GM12878 (cell line): ENCODE measurements around the gene GRIK2. TPM values are rescaled to one million over a fixed set of nuclear protein-coding genes. Genes with fewer than 3 reads are reported as not detected.

Experiments used
- ATAC-seq: fragments of 200-7000 bp; cut with Tn5 transposase; 3 replicates; pipeline ENCODE4 v1.9.1; 2020; ENCODE audit warnings: mild to moderate bottlenecking, moderate library complexity
- BruUV-seq: library from RNA; stranded (reverse); fragments of 400-500 nt; replicated peaks from 2 replicates; lab custom pipeline; 2021; lab: Mats Ljungman, UMichigan
- CTCF ChIA-PET: fragments of 300-600 bp; sonication (Branson Sonifier 250); formaldehyde crosslinking; extraction: SDS; loops from one replicate; lab custom pipeline; 2021; ENCODE audit warnings: inconsistent platforms; lab: Yijun Ruan, JAX
- POLR2A ChIA-PET: fragments of 350-600 bp; formaldehyde crosslinking; extraction: SDS; loops from one replicate; lab custom pipeline; 2021; ENCODE audit warnings: inconsistent platforms; lab: Charles Lee
- RAD21 ChIA-PET: fragments of 300-600 bp; sonication (Branson Sonifier 250); formaldehyde crosslinking; loops from one replicate; lab custom pipeline; 2023; ENCODE audit warnings: antibody characterized with exemption; ENCODE audit not compliant: unreplicated experiment; lab: Charles Lee
- SMC1A ChIA-PET: fragments of 300-600 bp; sonication (Branson Sonifier 250); formaldehyde crosslinking; loops from one replicate; lab custom pipeline; 2023; ENCODE audit not compliant: unreplicated experiment, uncharacterized antibody; lab: Charles Lee
- DNase-seq: peaks from one replicate; pipeline ENCODE4 v3.0.0-alpha.2; 2011; ENCODE audit warnings: low read depth, low spot score
- FAIRE-seq: peaks from 3 replicates; lab custom pipeline; 2011; peaks lifted over from hg19 to GRCh38; lab: Jason Lieb, UNC
- H2AFZ ChIP-seq: 2 replicates; pipeline ENCODE4 v1.6.0; 2011; ENCODE audit warnings: low read depth, low read length, control low read depth; ENCODE audit not compliant: control insufficient read depth
- H3K27ac ChIP-seq: 2 replicates; pipeline ENCODE4 v1.5.1; 2011; ENCODE audit warnings: control low read depth; ENCODE audit not compliant: control insufficient read depth, insufficient read depth
- H3K27me3 ChIP-seq, 2 experiments: replicated peaks in 1 of 2; 2 replicates each; pipeline versions ENCODE4 v1.6.0 to v1.6.1; 2011; ENCODE audit warnings: low read length in 1 of 2; ENCODE audit not compliant: control insufficient read depth in 2 of 2, insufficient read depth in 2 of 2
- H3K36me3 ChIP-seq, 2 experiments: 2 replicates each; pipeline ENCODE4 v1.5.1; 2011; ENCODE audit warnings: low read length in 1 of 2; ENCODE audit not compliant: control insufficient read depth in 2 of 2, insufficient read depth in 2 of 2
- H3K4me1 ChIP-seq: 2 replicates; pipeline ENCODE4 v1.6.1; 2011; ENCODE audit warnings: mild to moderate bottlenecking, low read length, moderate library complexity, mixed read lengths; ENCODE audit not compliant: control insufficient read depth, insufficient read depth
- H3K4me2 ChIP-seq: 2 replicates; pipeline ENCODE4 v1.6.0; 2011; ENCODE audit warnings: control low read depth; ENCODE audit not compliant: control insufficient read depth, insufficient read depth
- H3K4me3 ChIP-seq: fragments of 200-600 bp; sonication (generic); 2 replicates; pipeline ENCODE4 v1.5.1; 2016
- H3K79me2 ChIP-seq: 2 replicates; pipeline ENCODE4 v1.6.0; 2011; ENCODE audit warnings: low read length; ENCODE audit not compliant: control insufficient read depth, insufficient read depth
- H3K9ac ChIP-seq: 2 replicates; pipeline ENCODE4 v1.8.0; 2011; ENCODE audit warnings: low read length, control low read depth, mixed read lengths; ENCODE audit not compliant: control insufficient read depth, insufficient read depth
- H3K9me3 ChIP-seq: replicated peaks from 3 replicates; pipeline ENCODE4 v1.5.1; 2011; ENCODE audit warnings: mild to moderate bottlenecking, low read length; ENCODE audit not compliant: control insufficient read depth, insufficient read depth
- H4K20me1 ChIP-seq: 2 replicates; pipeline ENCODE4 v1.6.0; 2011; ENCODE audit not compliant: control insufficient read depth, insufficient read depth
- ASH2L ChIP-seq: fragments of 300-600, 200-600 bp; sonication (generic); IDR thresholded peaks from 2 replicates; pipeline ENCODE4 v1.6.1; 2017; ENCODE audit warnings: low read depth, mild to moderate bottlenecking, borderline replicate concordance
- ATF3 ChIP-seq: IDR thresholded peaks from 2 replicates; pipeline ENCODE4 v1.6.1; 2011; ENCODE audit warnings: low read depth, mild to moderate bottlenecking, low read length, moderate library complexity, borderline replicate concordance; ENCODE audit errors: extremely low read depth
- CREM ChIP-seq: IDR thresholded peaks from 2 replicates; pipeline ENCODE4 v1.6.1; 2014; ENCODE audit warnings: antibody characterized with exemption, low read depth
- HDAC2 ChIP-seq: fragments of 200-600 bp; sonication (generic); IDR thresholded peaks from 2 replicates; pipeline ENCODE4 v1.6.1; 2017
- HDAC6 ChIP-seq: fragments of 200-600 bp; sonication (generic); IDR thresholded peaks from one replicate; pipeline ENCODE4 v1.8.0; 2017; ENCODE audit warnings: antibody characterized with exemption; ENCODE audit not compliant: unreplicated experiment
- KDM1A ChIP-seq: fragments of 200-600 bp; sonication (generic); IDR thresholded peaks from 2 replicates; pipeline ENCODE4 v1.6.1; 2016; ENCODE audit warnings: borderline replicate concordance
- MTA2 ChIP-seq: fragments of 450-650 bp; IDR thresholded peaks from 2 replicates; pipeline ENCODE4 v1.6.1; 2016; ENCODE audit warnings: low read depth, mild to moderate bottlenecking, moderate library complexity
- POLR2AphosphoS2 ChIP-seq: IDR thresholded peaks from 2 replicates; pipeline ENCODE4 v1.6.1; 2011; ENCODE audit warnings: low read depth, mild to moderate bottlenecking, low read length, improper control_type of control experiment, moderate library complexity
- POU2F2 ChIP-seq: IDR thresholded peaks from 3 replicates; pipeline ENCODE4 v1.6.1; 2011; ENCODE audit warnings: low read depth, mild to moderate bottlenecking, low read length, borderline replicate concordance
- REST ChIP-seq: IDR thresholded peaks from 2 replicates; pipeline ENCODE4 v1.6.1; 2012; ENCODE audit warnings: mild to moderate bottlenecking, low read depth, low read length
- SMAD5 ChIP-seq: IDR thresholded peaks from 2 replicates; pipeline ENCODE4 v1.6.1; 2016; ENCODE audit warnings: antibody characterized with exemption, low read depth
- SMC3 ChIP-seq: IDR thresholded peaks from 2 replicates; pipeline ENCODE4 v1.6.1; 2011; ENCODE audit warnings: low read length, improper control_type of control experiment, borderline replicate concordance
- SRF ChIP-seq, 2 experiments: IDR thresholded peaks; 2 replicates each; pipeline ENCODE4 v1.6.1; 2011; ENCODE audit warnings: low read depth in 2 of 2, low read length in 2 of 2, mild to moderate bottlenecking in 1 of 2, moderate library complexity in 1 of 2
- TCF12 ChIP-seq: IDR thresholded peaks from 2 replicates; pipeline ENCODE4 v1.6.1; 2011; ENCODE audit warnings: low read depth, mild to moderate bottlenecking, low read length
- TCF3 ChIP-seq: IDR thresholded peaks from 2 replicates; pipeline ENCODE4 v1.6.1; 2012; ENCODE audit warnings: low read depth, mild to moderate bottlenecking, low read length, borderline replicate concordance; ENCODE audit not compliant: insufficient read depth
- TCF7 ChIP-seq: IDR thresholded peaks from 2 replicates; pipeline ENCODE4 v1.6.1; 2014; ENCODE audit warnings: antibody characterized with exemption, borderline replicate concordance
- WGBS: methylation state at CpG from one replicate; pipeline ENCODE4 v1.1.6; 2016; ENCODE audit warnings: low lambda C conversion rate; ENCODE audit not compliant: insufficient replicate concordance, insufficient coverage; ENCODE audit errors: missing lambda C conversion rate; 5-methylcytosine and 5-hydroxymethylcytosine counted together
- in situ Hi-C: fragments of 300-500 bp; cut with MboI; formaldehyde crosslinking; loops from 9 replicates; pipeline ENCODE4 v1.14.3; 2018; ENCODE audit warnings: mixed read lengths
- intact Hi-C: fragments of 100-400 bp; cut with micrococcal nuclease; formaldehyde crosslinking; loops from one replicate; pipeline ENCODE4 v1.14.2; 2022; ENCODE audit not compliant: unreplicated experiment
- polyA plus RNA-seq, 11 experiments: library from polyadenylated mRNA; depleted of rRNA in 4 of 11; unstranded in 6 of 11; stranded (reverse) in 5 of 11; fragments of >200 nt; fragmentation: Nextera tagmentation in 4 of 11; fragmentation: Illumina TruSeq in 1 of 11; extraction: Ambion mirVana in 4 of 11; extraction: Trizol in 1 of 11; gene quantifications; 1 replicate in 1 of 11; 2 replicates in 10 of 11; pipeline versions ENCODE4 v1.2.1 to v1.2.3, GENCODE V29; 2011 to 2016; ENCODE audit warnings: inconsistent platforms in 2 of 11, missing spikeins in 2 of 11, low read depth in 1 of 11
- total RNA-seq, 4 experiments: library from RNA; depleted of rRNA in 3 of 4; stranded (reverse); fragments of >200 nt in 3 of 4; fragmentation: Illumina TruSeq in 1 of 4; extraction: Trizol in 1 of 4; gene quantifications; 2 replicates each; pipeline versions ENCODE4 v1.2.1 to v1.2.3, GENCODE V29; 2013 to 2021

The GRIK2 gene
- total and polyA plus RNA-seq, 10 of the 15 experiments (the other 5 are each of a cell fraction or from before 2014, with no cell fraction given), result not detected

- Histone ChIP-seq H3K27me3 (no peaks in the 10 kb centered on the region), H2AFZ (no peak overlapping the region), H3K9me3 (no peaks in the 10 kb centered on the region), H3K27ac (no peak overlapping the region)
- no TSS peak for BruUV-seq
- intact Hi-C loops, result no loop called here
- no peak for TF ChIP-seq ASH2L
- TF ChIP-seq, all 136 proteins: peak for 0
- Histone ChIP-seq H3K9ac (no peak overlapping the region), H3K4me3 (no peak overlapping the region), H4K20me1 (no peaks in the 10 kb centered on the region), H3K36me3 (no peaks in the 10 kb centered on the region), H3K4me2 (no peak overlapping the region), H3K4me1 (no peaks in the 10 kb centered on the region), H3K79me2 (no peaks in the 10 kb centered on the region)
- ChIA-PET RAD21 (no interaction called here), CTCF (interaction anchor here (0.7 kb wide), 1 partner anchor 1508 kb away, joined by 3 read pairs; no protein-coding TSS in a partner anchor), POLR2A (no interaction called here), SMC1A (interaction anchor here (1.4 kb wide), 1 partner anchor 9 kb away, joined by 4 read pairs; no protein-coding TSS in a partner anchor)
- in situ Hi-C loops, result no loop called here
- ATAC-seq, result no peak
- DNase-seq, result no peak
- FAIRE-seq, result no peak
These were observed 215.2 kb downstream of the GRIK2 start for GRCh38 chr6:101608703-101609102.

- no peak for ATAC-seq
- Histone ChIP-seq H4K20me1 (no peaks in the 10 kb centered on the region), H3K9me3 (no peaks in the 10 kb centered on the region), H3K4me3 (no peak overlapping the region), H3K27ac (no peak overlapping the region), H3K27me3 (no peaks in the 10 kb centered on the region), H3K4me1 (no peaks in the 10 kb centered on the region), H3K79me2 (no peaks in the 10 kb centered on the region), H3K4me2 (no peak overlapping the region), H2AFZ (no peak overlapping the region), H3K9ac (no peak overlapping the region), H3K36me3 (no peaks in the 10 kb centered on the region)
- intact Hi-C loops (no loop called here), in situ Hi-C loops (no loop called here)
- SMC1A ChIA-PET, result interaction anchor here (1.3 kb wide), 1 partner anchor 13 kb away, joined by 5 read pairs; no protein-coding TSS in a partner anchor
- 0% methylated on average over 2 of the region's 2 CpGs for WGBS
- BruUV-seq, result no TSS peak
- RAD21 ChIA-PET, result no interaction called here
- POLR2A ChIA-PET, result no interaction called here
- CTCF ChIA-PET, result no interaction called here
- no peak for DNase-seq
- FAIRE-seq, result no peak
- no peak for TF ChIP-seq POU2F2
- TF ChIP-seq KDM1A, result no peak
- TF ChIP-seq CREM, result no peak
- TF ChIP-seq SRF (IDR thresholded peaks at IDR 0.05; ENCODE audit: low read depth in 2 of 2, low read length in 2 of 2), result no peak
- no peak for TF ChIP-seq TCF7
- TF ChIP-seq HDAC6, result no peak
- TF ChIP-seq POLR2AphosphoS2, result no peak
- TF ChIP-seq ATF3, result no peak
- no peak for TF ChIP-seq TCF12
- TF ChIP-seq TCF3, result no peak
- TF ChIP-seq SMC3, result no peak
- TF ChIP-seq HDAC2, result no peak
- TF ChIP-seq REST, result no peak
- no peak for TF ChIP-seq MTA2
- TF ChIP-seq SMAD5, result no peak
These were observed 220.0 kb downstream of the GRIK2 start for GRCh38 chr6:101613556-101613955.
